SH-SY5Y (cell line): ENCODE measurements around the gene GSG1L.

ENCODE experiments used
- GATA2 ChIP-seq: IDR thresholded peaks from 2 replicates; pipeline ENCODE4 v1.6.1; 2011; ENCODE audit warnings: mild to moderate bottlenecking, low read depth, low read length
- GATA3 ChIP-seq: IDR thresholded peaks from 2 replicates; pipeline ENCODE4 v1.6.1; 2011; ENCODE audit warnings: low read depth, mild to moderate bottlenecking, low read length, moderate library complexity

GRCh38 chr16:28029387-28030002 is 34.0 kb downstream of the GSG1L start:
- no peak for TF ChIP-seq GATA2
- no peak for TF ChIP-seq GATA3
